Nephron (organoid): Measurements from ENCODE around the gene ABHD4.

ENCODE experiments used
- H3K27ac Mint-ChIP-seq, 3 experiments: 2 replicates each; pipeline ENCODE4 v1.8.0; 2020; ENCODE audit warnings: mixed read lengths in 3 of 3, mild to moderate bottlenecking in 2 of 3, moderate library complexity in 1 of 3
- H3K27me3 Mint-ChIP-seq: 2 replicates; pipeline ENCODE4 v1.8.0; 2021; ENCODE audit warnings: low read depth, mild to moderate bottlenecking, moderate library complexity, mixed read lengths
- H3K36me3 Mint-ChIP-seq: 2 replicates; pipeline ENCODE4 v1.8.0; 2020; ENCODE audit warnings: low read depth, mixed read lengths
- H3K4me1 Mint-ChIP-seq: 2 replicates; pipeline ENCODE4 v1.8.0; 2020; ENCODE audit warnings: mixed read lengths
- H3K4me3 Mint-ChIP-seq, 3 experiments: 2 replicates each; pipeline ENCODE4 v1.8.0; 2020; ENCODE audit warnings: mild to moderate bottlenecking in 3 of 3, mixed read lengths in 3 of 3, moderate library complexity in 2 of 3
- H3K9me3 Mint-ChIP-seq: 2 replicates; pipeline ENCODE4 v1.8.0; 2020; ENCODE audit warnings: mixed read lengths
- TF ChIP-seq, protein P1 (sequence below), 3 experiments: fragments of 200-600 bp; sonication (generic); IDR thresholded peaks; one replicate each; pipeline ENCODE4 v1.5.0; 2021; ENCODE audit warnings: antibody characterized with exemption in 3 of 3; ENCODE audit not compliant: unreplicated experiment in 3 of 3

Gene ABHD4

DNA sequence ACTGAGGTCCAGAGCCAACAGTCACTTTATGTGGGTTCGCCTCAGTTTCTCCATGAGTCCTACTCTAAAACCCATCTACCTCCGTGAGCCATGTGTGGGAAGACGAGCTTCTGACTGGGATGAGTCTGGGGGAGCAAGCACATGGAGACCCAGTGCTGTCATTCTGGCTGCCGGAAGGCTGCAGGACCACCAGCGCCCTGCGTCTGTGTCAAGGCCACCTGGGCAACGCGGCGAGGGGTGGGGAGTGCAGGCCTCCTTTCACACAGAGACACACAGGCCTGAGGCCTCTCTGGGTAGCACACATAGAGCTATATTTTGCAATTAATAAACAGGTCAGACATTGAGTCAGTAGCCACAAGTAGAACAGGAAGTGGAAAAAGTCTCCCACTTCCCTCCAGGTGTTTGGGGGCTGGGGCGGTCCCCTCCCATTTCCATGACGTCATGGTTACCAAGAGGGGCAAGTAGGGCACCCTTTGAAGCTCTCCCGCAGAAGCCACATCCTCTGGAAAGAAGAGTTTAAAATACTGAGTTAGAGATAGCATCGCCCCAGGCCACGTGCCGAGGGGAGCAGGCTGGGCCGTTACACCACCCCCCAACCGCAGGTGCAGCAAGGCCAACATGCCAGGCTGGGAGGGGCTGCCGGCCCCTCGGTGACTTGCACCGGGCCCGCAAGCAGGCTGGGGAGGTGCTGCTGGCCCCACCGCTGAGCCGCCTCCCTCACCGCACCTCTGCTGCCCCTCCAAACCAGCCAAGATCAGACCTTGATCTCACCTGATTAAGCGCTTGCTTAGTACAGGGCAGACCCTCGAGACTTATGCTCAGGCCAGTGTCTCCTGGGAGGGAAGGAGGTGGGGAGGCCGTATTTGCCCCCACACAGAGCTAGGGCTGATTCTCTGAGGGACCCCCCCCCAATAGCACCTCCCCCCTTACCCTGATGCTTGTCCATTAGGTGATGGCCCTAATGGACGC lies 41.8 kb upstream of the ABHD4 start:
- TF ChIP-seq, protein P1, sequence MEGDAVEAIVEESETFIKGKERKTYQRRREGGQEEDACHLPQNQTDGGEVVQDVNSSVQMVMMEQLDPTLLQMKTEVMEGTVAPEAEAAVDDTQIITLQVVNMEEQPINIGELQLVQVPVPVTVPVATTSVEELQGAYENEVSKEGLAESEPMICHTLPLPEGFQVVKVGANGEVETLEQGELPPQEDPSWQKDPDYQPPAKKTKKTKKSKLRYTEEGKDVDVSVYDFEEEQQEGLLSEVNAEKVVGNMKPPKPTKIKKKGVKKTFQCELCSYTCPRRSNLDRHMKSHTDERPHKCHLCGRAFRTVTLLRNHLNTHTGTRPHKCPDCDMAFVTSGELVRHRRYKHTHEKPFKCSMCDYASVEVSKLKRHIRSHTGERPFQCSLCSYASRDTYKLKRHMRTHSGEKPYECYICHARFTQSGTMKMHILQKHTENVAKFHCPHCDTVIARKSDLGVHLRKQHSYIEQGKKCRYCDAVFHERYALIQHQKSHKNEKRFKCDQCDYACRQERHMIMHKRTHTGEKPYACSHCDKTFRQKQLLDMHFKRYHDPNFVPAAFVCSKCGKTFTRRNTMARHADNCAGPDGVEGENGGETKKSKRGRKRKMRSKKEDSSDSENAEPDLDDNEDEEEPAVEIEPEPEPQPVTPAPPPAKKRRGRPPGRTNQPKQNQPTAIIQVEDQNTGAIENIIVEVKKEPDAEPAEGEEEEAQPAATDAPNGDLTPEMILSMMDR (IDR thresholded peaks at IDR 0.05; ENCODE audit: unreplicated experiment in 3 of 3) = no peak
- Mint-ChIP-seq H3K9me3 (no peaks in the 10 kb centered on the region), H3K4me3 (peak overlapping the region; percentile 68 to 81 (median 76))

DNA sequence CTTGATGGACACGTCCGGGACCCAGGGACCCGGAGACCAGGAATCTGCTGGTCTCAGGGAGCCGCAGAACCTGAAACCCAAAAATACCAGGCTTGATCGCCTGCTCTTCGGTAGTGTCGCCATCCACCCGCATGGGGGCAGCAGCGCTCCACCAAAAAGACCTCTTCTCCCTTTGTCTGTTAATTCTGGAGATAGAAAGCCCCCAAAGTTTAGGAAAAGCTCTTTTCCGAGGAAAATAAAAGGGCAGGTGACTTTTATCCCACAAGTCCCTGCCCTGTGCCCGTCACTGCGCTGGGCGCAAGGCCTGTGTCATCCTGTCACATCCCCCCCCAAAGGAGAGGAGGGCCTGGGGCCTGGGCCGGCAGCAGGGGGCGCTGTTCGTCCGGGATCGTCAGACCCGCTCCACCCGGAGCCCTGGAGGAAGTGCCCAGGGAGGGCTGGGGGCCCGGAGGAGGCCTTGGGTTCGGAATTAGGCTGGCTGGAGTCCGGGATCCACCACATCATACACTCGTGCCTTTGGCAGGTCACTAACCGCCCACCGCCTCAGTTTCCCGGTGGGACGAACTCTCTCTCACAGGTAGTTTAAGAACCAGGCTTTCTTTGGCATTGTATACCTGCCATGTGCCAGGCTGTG lies 41.0 kb upstream of the ABHD4 start:
- H3K4me3 Mint-ChIP-seq = peak overlapping the region; percentile 68 to 81 (median 76)
- peak overlapping the region; percentile 71 to 95 (median 89) for H3K27ac Mint-ChIP-seq
- H3K27me3 Mint-ChIP-seq = peaks cover 4% of the 10 kb centered on the region
- peaks cover 6% of the 10 kb centered on the region for H3K36me3 Mint-ChIP-seq
- H3K9me3 Mint-ChIP-seq = no peaks in the 10 kb centered on the region
- TF ChIP-seq, protein P1 (IDR thresholded peaks at IDR 0.05; ENCODE audit: unreplicated experiment in 3 of 3) = peak; percentile 100
- H3K4me1 Mint-ChIP-seq = peaks cover 25% of the 10 kb centered on the region

More for the DNA sequence above, 41.8 kb upstream of the ABHD4 start:
- H3K27me3 Mint-ChIP-seq = peaks cover 11% of the 10 kb centered on the region
- peak overlapping the region; percentile 71 to 95 (median 89) for H3K27ac Mint-ChIP-seq
- H3K4me1 Mint-ChIP-seq = peaks cover 27% of the 10 kb centered on the region
- no peaks in the 10 kb centered on the region for H3K36me3 Mint-ChIP-seq

- H3K4me1 Mint-ChIP-seq = peaks cover 24% of the 10 kb centered on the region
- H3K27ac Mint-ChIP-seq = peak overlapping the region; percentile 71 to 95 (median 89)
- H3K9me3 Mint-ChIP-seq = no peaks in the 10 kb centered on the region
- TF ChIP-seq, protein P1 (IDR thresholded peaks at IDR 0.05; ENCODE audit: unreplicated experiment in 3 of 3) = no peak
- peaks cover 3% of the 10 kb centered on the region for H3K27me3 Mint-ChIP-seq
- peaks cover 6% of the 10 kb centered on the region for H3K36me3 Mint-ChIP-seq
- H3K4me3 Mint-ChIP-seq = peak overlapping the region; percentile 68 to 81 (median 76)
Measured at GRCh38 chr14:22557846-22558220, 40.3 kb upstream of the ABHD4 start.

- Mint-ChIP-seq H3K4me3 (no peak overlapping the region), H3K4me1 (peaks cover 24% of the 10 kb centered on the region), H3K9me3 (no peaks in the 10 kb centered on the region), H3K27me3 (peaks cover 3% of the 10 kb centered on the region), H3K27ac (peak overlapping the region; percentile 71 to 95 (median 89)), H3K36me3 (peaks cover 6% of the 10 kb centered on the region)
- TF ChIP-seq, protein P1 (IDR thresholded peaks at IDR 0.05; ENCODE audit: unreplicated experiment in 3 of 3) = no peak
Measured at GRCh38 chr14:22558221-22558913, 39.7 kb upstream of the ABHD4 start.

DNA sequence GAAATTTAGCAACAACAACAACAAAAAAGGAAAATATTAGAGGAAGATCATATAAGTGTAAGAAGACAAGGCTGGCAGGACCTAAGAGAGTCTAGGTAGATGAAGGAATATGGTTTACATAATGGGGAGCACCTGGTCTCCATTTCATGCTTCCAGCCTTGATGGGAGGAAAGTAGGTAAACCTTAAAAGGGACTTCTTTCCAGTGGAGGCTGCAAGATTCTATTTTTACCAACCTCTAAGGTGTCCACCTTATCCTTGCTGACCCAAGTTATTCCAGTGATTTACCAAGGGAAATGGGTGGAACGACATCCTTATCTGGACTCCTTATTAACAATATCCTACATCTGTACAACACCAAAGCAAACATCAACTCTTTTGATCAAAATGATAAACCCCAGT lies 39.1 kb upstream of the ABHD4 start:
- Mint-ChIP-seq H3K4me3 (no peak overlapping the region), H3K9me3 (no peaks in the 10 kb centered on the region), H3K27ac (peak overlapping the region; percentile 18 to 92 (median 39)), H3K36me3 (peaks cover 6% of the 10 kb centered on the region), H3K4me1 (peaks cover 25% of the 10 kb centered on the region), H3K27me3 (peaks cover 3% of the 10 kb centered on the region)
- TF ChIP-seq, protein P1 (IDR thresholded peaks at IDR 0.05; ENCODE audit: unreplicated experiment in 3 of 3) = no peak
